HepG2 (cell line): ENCODE measurements around the gene CCL23. TPM values are rescaled to one million over a fixed set of nuclear protein-coding genes. Genes with fewer than 3 reads are reported as not detected.

Experiments
- ATAC-seq: fragments of 200-7000 bp; cut with Tn5 transposase; 3 replicates; pipeline ENCODE4 v1.9.1; 2020; ENCODE audit warnings: mild to moderate bottlenecking, moderate library complexity
- BruUV-seq: library from RNA; stranded (reverse); fragments of 400-500 nt; replicated peaks from 2 replicates; lab custom pipeline; 2021; lab: Mats Ljungman, UMichigan
- CTCF ChIA-PET: fragments of 300-600 bp; formaldehyde crosslinking; extraction: SDS; loops from one replicate; lab custom pipeline; 2021; ENCODE audit warnings: low total read pairs, inconsistent platforms, low intra/inter-chr PET ratio; lab: Yijun Ruan, JAX
- POLR2A ChIA-PET: fragments of 350-600 bp; sonication (Branson Sonifier 250); formaldehyde crosslinking; loops from one replicate; lab custom pipeline; 2020; ENCODE audit warnings: antibody characterized with exemption, inconsistent platforms; lab: Yijun Ruan, JAX
- DNase-seq: peaks from one replicate; pipeline ENCODE4 v3.0.0-alpha.2; 2015; ENCODE audit warnings: low spot score
- FAIRE-seq: peaks from 3 replicates; lab custom pipeline; 2011; peaks lifted over from hg19 to GRCh38; lab: Jason Lieb, UNC
- H2AFZ ChIP-seq: one replicate; pipeline ENCODE4 v1.6.1; 2011; ENCODE audit warnings: low read length, inconsistent platforms
- H3K27ac ChIP-seq: fragments of 300-600 bp; 3 replicates; pipeline ENCODE4 v1.8.0; 2011; ENCODE audit warnings: mixed run types, mild to moderate bottlenecking, mixed read lengths, low read length, inconsistent platforms; ENCODE audit not compliant: insufficient read depth; ENCODE audit errors: extremely low read length
- H3K27me3 ChIP-seq, 2 experiments: fragments of 200-600 bp in 1 of 2; 2 replicates in 1 of 2; 3 replicates in 1 of 2; pipeline versions ENCODE4 v1.6.0 to v1.8.0; 2011; ENCODE audit warnings: low read length in 2 of 2, mild to moderate bottlenecking in 2 of 2, moderate library complexity in 2 of 2, inconsistent platforms in 1 of 2; ENCODE audit not compliant: insufficient read depth in 2 of 2, control insufficient read depth in 1 of 2
- H3K36me3 ChIP-seq, 2 experiments: fragments of 200-600 bp in 1 of 2; replicated peaks in 1 of 2; 2 replicates in 1 of 2; 3 replicates in 1 of 2; pipeline versions ENCODE4 v1.5.1 to v1.8.0; 2011; ENCODE audit warnings: low read length in 2 of 2, inconsistent platforms in 1 of 2; ENCODE audit not compliant: insufficient read depth in 2 of 2, control insufficient read depth in 1 of 2
- H3K4me1 ChIP-seq: 2 replicates; pipeline ENCODE4 v1.5.1; 2012; ENCODE audit warnings: low read length, inconsistent platforms; ENCODE audit not compliant: insufficient read depth
- H3K4me2 ChIP-seq: 2 replicates; pipeline ENCODE4 v1.6.0; 2011; ENCODE audit warnings: low read depth, low read length, inconsistent platforms
- H3K4me3 ChIP-seq, 3 experiments: fragments of 200-600 bp in 1 of 3; sonication (generic), shearing (Covaris generic) in 1 of 3; replicated peaks in 1 of 3; 2 replicates each; pipeline ENCODE4 v1.5.1; 2011 to 2016; ENCODE audit warnings: low read length in 3 of 3, inconsistent platforms in 2 of 3, low read depth in 2 of 3, mild to moderate bottlenecking in 2 of 3, control low read depth in 1 of 3, mixed read lengths in 1 of 3; ENCODE audit not compliant: insufficient read depth in 1 of 3
- H3K79me2 ChIP-seq: one replicate; pipeline ENCODE4 v1.6.1; 2011; ENCODE audit warnings: low read length, inconsistent platforms; ENCODE audit not compliant: insufficient read depth
- H3K9ac ChIP-seq: 2 replicates; pipeline ENCODE4 v1.6.0; 2011; ENCODE audit warnings: mild to moderate bottlenecking, low read depth, low read length, inconsistent platforms; ENCODE audit not compliant: insufficient read depth
- H3K9me3 ChIP-seq: 2 replicates; pipeline ENCODE4 v1.5.1; 2012; ENCODE audit warnings: mild to moderate bottlenecking, low read length
- H4K20me1 ChIP-seq: 2 replicates; pipeline ENCODE4 v1.6.0; 2011; ENCODE audit warnings: inconsistent platforms, mild to moderate bottlenecking, low read length, moderate library complexity; ENCODE audit not compliant: insufficient read depth
- BRD4 ChIP-seq: sonication (generic); formaldehyde crosslinking; IDR thresholded peaks from 2 replicates; pipeline ENCODE4 v1.4.0; 2020; ENCODE audit warnings: missing genetic modification reagents
- DNMT1 ChIP-seq: sonication (generic); formaldehyde crosslinking; IDR thresholded peaks from 2 replicates; pipeline ENCODE4 v1.5.1; 2020; ENCODE audit warnings: mild to moderate bottlenecking, missing genetic modification reagents
- FOXK2 ChIP-seq: fragments of 450-650 bp; IDR thresholded peaks from 2 replicates; pipeline ENCODE4 v1.6.1; 2016
- MAF1 ChIP-seq: sonication (generic); formaldehyde crosslinking; IDR thresholded peaks from 2 replicates; pipeline ENCODE4 v1.5.0; 2020; ENCODE audit warnings: missing genetic modification reagents, borderline replicate concordance
- PAX8 ChIP-seq: sonication (generic); formaldehyde crosslinking; IDR thresholded peaks from 2 replicates; pipeline ENCODE4 v1.8.0; 2022; ENCODE audit warnings: mild to moderate bottlenecking, missing genetic modification reagents, borderline replicate concordance
- RCOR2 ChIP-seq: IDR thresholded peaks from 2 replicates; pipeline ENCODE4 v1.6.1; 2016; ENCODE audit warnings: missing biosample characterization, missing genetic modification reagents
- SMARCE1 ChIP-seq: fragments of 450-650 bp; IDR thresholded peaks from 2 replicates; pipeline ENCODE4 v1.6.1; 2017; ENCODE audit warnings: borderline replicate concordance
- TRIM24 ChIP-seq: sonication (generic); formaldehyde crosslinking; IDR thresholded peaks from 2 replicates; pipeline ENCODE4 v1.8.0; 2022; ENCODE audit warnings: mild to moderate bottlenecking, missing genetic modification reagents
- USF2 ChIP-seq, 2 experiments: sonication (generic) in 1 of 2; formaldehyde crosslinking in 1 of 2; IDR thresholded peaks; 2 replicates each; pipeline versions ENCODE4 v1.5.1 to v1.6.1; 2011 to 2020; ENCODE audit warnings: borderline replicate concordance in 1 of 2, low read depth in 1 of 2, low read length in 1 of 2, mild to moderate bottlenecking in 1 of 2, missing genetic modification reagents in 1 of 2, moderate library complexity in 1 of 2
- YEATS2 ChIP-seq: sonication (generic); formaldehyde crosslinking; IDR thresholded peaks from 2 replicates; pipeline ENCODE4 v1.4.0; 2020; ENCODE audit warnings: missing genetic modification reagents, borderline replicate concordance
- ZBTB10 ChIP-seq: sonication (generic); formaldehyde crosslinking; IDR thresholded peaks from 2 replicates; pipeline ENCODE4 v1.4.0; 2020; ENCODE audit warnings: missing genetic modification reagents, borderline replicate concordance
- ZBTB4 ChIP-seq: sonication (generic); formaldehyde crosslinking; IDR thresholded peaks from 2 replicates; pipeline ENCODE4 v1.4.0; 2020; ENCODE audit warnings: missing genetic modification reagents, mild to moderate bottlenecking, borderline replicate concordance
- ZC3H13 ChIP-seq: sonication (generic); formaldehyde crosslinking; IDR thresholded peaks from 2 replicates; pipeline ENCODE4 v1.8.1; 2023; ENCODE audit warnings: mild to moderate bottlenecking, missing genetic modification reagents, moderate library complexity
- ZEB1 ChIP-seq: IDR thresholded peaks from 2 replicates; pipeline ENCODE4 v1.6.1; 2012; ENCODE audit warnings: mild to moderate bottlenecking, low read depth, inconsistent platforms; ENCODE audit not compliant: insufficient replicate concordance
- ZNF3 ChIP-seq: IDR thresholded peaks from 2 replicates; pipeline ENCODE4 v1.7.0; 2017; ENCODE audit warnings: inconsistent platforms
- ZNF484 ChIP-seq: sonication (generic); formaldehyde crosslinking; IDR thresholded peaks from 2 replicates; pipeline ENCODE4 v1.5.1; 2020; ENCODE audit warnings: mild to moderate bottlenecking, low read depth, missing genetic modification reagents, borderline replicate concordance
- ZNF567 ChIP-seq: sonication (generic); formaldehyde crosslinking; IDR thresholded peaks from 2 replicates; pipeline ENCODE4 v1.8.1; 2023; ENCODE audit warnings: mild to moderate bottlenecking, missing genetic modification reagents, borderline replicate concordance
- ZSCAN20 ChIP-seq: sonication (generic); formaldehyde crosslinking; IDR thresholded peaks from 2 replicates; pipeline ENCODE4 v1.4.0; 2020; ENCODE audit warnings: missing genetic modification reagents, mild to moderate bottlenecking, borderline replicate concordance
- WGBS: methylation state at CpG from one replicate; pipeline ENCODE4 v1.1.6; 2017; ENCODE audit warnings: low lambda C conversion rate; 5-methylcytosine and 5-hydroxymethylcytosine counted together
- in situ Hi-C: cut with HindIII; loops from 2 replicates; pipeline ENCODE4 v1.10.0; 2017; ENCODE audit warnings: low pct_unique_long_range_greater_than_20kb; ENCODE audit not compliant: extremely low pct_ligation_motif_present
- intact Hi-C: fragments of 100-400 bp; cut with micrococcal nuclease; formaldehyde crosslinking; loops from one replicate; pipeline ENCODE4 v1.10.0; 2022; ENCODE audit not compliant: unreplicated experiment
- polyA plus RNA-seq, 8 experiments: library from polyadenylated mRNA; depleted of rRNA in 3 of 8; stranded (reverse) in 7 of 8; unstranded in 1 of 8; fragments of >200 nt; fragmentation: Illumina TruSeq in 4 of 8; extraction: Trizol in 4 of 8; gene quantifications; 2 replicates each; pipeline versions ENCODE4 v1.2.1 to v1.2.3, GENCODE V29; 2011 to 2016; ENCODE audit warnings: low read depth in 4 of 8, missing spikeins in 1 of 8, mixed read lengths in 1 of 8; ENCODE audit not compliant: insufficient read depth in 1 of 8
- total RNA-seq, 5 experiments: library from RNA; depleted of rRNA; stranded (reverse); fragments of >200 nt; fragmentation: Illumina TruSeq; extraction: Trizol; gene quantifications; 2 replicates each; pipeline ENCODE4 v1.2.3, GENCODE V29; 2016; ENCODE audit warnings: low read depth in 1 of 5

Gene CCL23
- total and polyA plus RNA-seq, 2 of the 13 experiments (the other 11 are each of a cell fraction or from before 2014, with no cell fraction given) = not detected

GRCh38 chr17:36014946-36015345, 2.8 kb downstream of the CCL23 start:
- intact Hi-C loops (no loop called here), in situ Hi-C loops (no loop called here)
- ATAC-seq = no peak
- BruUV-seq = no TSS peak
- Histone ChIP-seq H3K4me1 (peaks cover 8% of the 10 kb centered on the region; the same call in 1 of the 2 replicates), H4K20me1 (no peaks in the 10 kb centered on the region), H3K36me3 (no peaks in the 10 kb centered on the region), H3K79me2 (no peaks in the 10 kb centered on the region), H3K27me3 (no peaks in the 10 kb centered on the region; a peak in 1 of 5 replicates), H3K9ac (no peak overlapping the region), H2AFZ (no peak overlapping the region), H3K27ac (no peak overlapping the region), H3K4me2 (no peak overlapping the region), H3K4me3 (no peak overlapping the region), H3K9me3 (no peaks in the 10 kb centered on the region)
- no peak for FAIRE-seq
- WGBS = 79% methylated on average over 5 of the region's 5 CpGs
- no peak for DNase-seq
- ChIA-PET POLR2A (no interaction called here), CTCF (no interaction called here)
- no peak for TF ChIP-seq ZNF567
- TF ChIP-seq USF2 (IDR thresholded peaks at IDR 0.05; ENCODE audit: low read depth, low read length) = no peak
- TF ChIP-seq USF2 (CRISPR knock-in tag; IDR thresholded peaks at IDR 0.05; ENCODE audit: borderline replicate concordance) = no peak
- TF ChIP-seq FOXK2 = no peak
- no peak for TF ChIP-seq MAF1 (CRISPR knock-in tag)
- TF ChIP-seq ZBTB10 (CRISPR knock-in tag) = no peak
- TF ChIP-seq ZSCAN20 (CRISPR knock-in tag) = no peak
- no peak for TF ChIP-seq BRD4 (CRISPR knock-in tag)
- TF ChIP-seq ZNF3 (CRISPR knock-in tag) = no peak
- TF ChIP-seq RCOR2 (CRISPR knock-in tag) = no peak
- TF ChIP-seq ZEB1 = no peak
- TF ChIP-seq ZBTB4 (CRISPR knock-in tag) = no peak
- TF ChIP-seq SMARCE1 = no peak
- TF ChIP-seq PAX8 (CRISPR knock-in tag) = no peak
- TF ChIP-seq ZC3H13 (CRISPR knock-in tag) = no peak
- TF ChIP-seq YEATS2 (CRISPR knock-in tag) = no peak
- no peak for TF ChIP-seq DNMT1 (CRISPR knock-in tag)
- TF ChIP-seq ZNF484 (CRISPR knock-in tag) = no peak
- no peak for TF ChIP-seq TRIM24 (CRISPR knock-in tag)
